HepG2 (cell line): ENCODE results near the gene TRANK1. TPM values are rescaled to one million over a fixed set of nuclear protein-coding genes. Genes with fewer than 3 reads are reported as not detected.

ENCODE experiments used
- ATAC-seq: fragments of 200-7000 bp; cut with Tn5 transposase; 3 replicates; pipeline ENCODE4 v1.9.1; 2020; ENCODE audit warnings: mild to moderate bottlenecking, moderate library complexity
- BruUV-seq: library from RNA; stranded (reverse); fragments of 400-500 nt; replicated peaks from 2 replicates; lab custom pipeline; 2021; lab: Mats Ljungman, UMichigan
- CTCF ChIA-PET: fragments of 300-600 bp; formaldehyde crosslinking; extraction: SDS; loops from one replicate; lab custom pipeline; 2021; ENCODE audit warnings: low total read pairs, inconsistent platforms, low intra/inter-chr PET ratio; lab: Yijun Ruan, JAX
- POLR2A ChIA-PET: fragments of 350-600 bp; sonication (Branson Sonifier 250); formaldehyde crosslinking; loops from one replicate; lab custom pipeline; 2020; ENCODE audit warnings: antibody characterized with exemption, inconsistent platforms; lab: Yijun Ruan, JAX
- DNase-seq: peaks from one replicate; pipeline ENCODE4 v3.0.0-alpha.2; 2015; ENCODE audit warnings: low spot score
- FAIRE-seq: peaks from 3 replicates; lab custom pipeline; 2011; peaks lifted over from hg19 to GRCh38; lab: Jason Lieb, UNC
- H2AFZ ChIP-seq: one replicate; pipeline ENCODE4 v1.6.1; 2011; ENCODE audit warnings: low read length, inconsistent platforms
- H3K27ac ChIP-seq: fragments of 300-600 bp; 3 replicates; pipeline ENCODE4 v1.8.0; 2011; ENCODE audit warnings: mixed run types, mild to moderate bottlenecking, mixed read lengths, low read length, inconsistent platforms; ENCODE audit not compliant: insufficient read depth; ENCODE audit errors: extremely low read length
- H3K27me3 ChIP-seq, 2 experiments: fragments of 200-600 bp in 1 of 2; 2 replicates in 1 of 2; 3 replicates in 1 of 2; pipeline versions ENCODE4 v1.6.0 to v1.8.0; 2011; ENCODE audit warnings: low read length in 2 of 2, mild to moderate bottlenecking in 2 of 2, moderate library complexity in 2 of 2, inconsistent platforms in 1 of 2; ENCODE audit not compliant: insufficient read depth in 2 of 2, control insufficient read depth in 1 of 2
- H3K36me3 ChIP-seq, 2 experiments: fragments of 200-600 bp in 1 of 2; replicated peaks in 1 of 2; 2 replicates in 1 of 2; 3 replicates in 1 of 2; pipeline versions ENCODE4 v1.5.1 to v1.8.0; 2011; ENCODE audit warnings: low read length in 2 of 2, inconsistent platforms in 1 of 2; ENCODE audit not compliant: insufficient read depth in 2 of 2, control insufficient read depth in 1 of 2
- H3K4me1 ChIP-seq: 2 replicates; pipeline ENCODE4 v1.5.1; 2012; ENCODE audit warnings: low read length, inconsistent platforms; ENCODE audit not compliant: insufficient read depth
- H3K4me2 ChIP-seq: 2 replicates; pipeline ENCODE4 v1.6.0; 2011; ENCODE audit warnings: low read depth, low read length, inconsistent platforms
- H3K4me3 ChIP-seq, 3 experiments: fragments of 200-600 bp in 1 of 3; sonication (generic), shearing (Covaris generic) in 1 of 3; replicated peaks in 1 of 3; 2 replicates each; pipeline ENCODE4 v1.5.1; 2011 to 2016; ENCODE audit warnings: low read length in 3 of 3, inconsistent platforms in 2 of 3, low read depth in 2 of 3, mild to moderate bottlenecking in 2 of 3, control low read depth in 1 of 3, mixed read lengths in 1 of 3; ENCODE audit not compliant: insufficient read depth in 1 of 3
- H3K79me2 ChIP-seq: one replicate; pipeline ENCODE4 v1.6.1; 2011; ENCODE audit warnings: low read length, inconsistent platforms; ENCODE audit not compliant: insufficient read depth
- H3K9ac ChIP-seq: 2 replicates; pipeline ENCODE4 v1.6.0; 2011; ENCODE audit warnings: mild to moderate bottlenecking, low read depth, low read length, inconsistent platforms; ENCODE audit not compliant: insufficient read depth
- H3K9me3 ChIP-seq: 2 replicates; pipeline ENCODE4 v1.5.1; 2012; ENCODE audit warnings: mild to moderate bottlenecking, low read length
- H4K20me1 ChIP-seq: 2 replicates; pipeline ENCODE4 v1.6.0; 2011; ENCODE audit warnings: inconsistent platforms, mild to moderate bottlenecking, low read length, moderate library complexity; ENCODE audit not compliant: insufficient read depth
- ISL2 ChIP-seq: sonication (generic); formaldehyde crosslinking; IDR thresholded peaks from 2 replicates; pipeline ENCODE4 v1.5.0; 2020; ENCODE audit warnings: missing genetic modification reagents
- KLF11 ChIP-seq: IDR thresholded peaks from 2 replicates; pipeline ENCODE4 v1.6.1; 2016; ENCODE audit warnings: missing compliant biosample characterization
- NFIC ChIP-seq: IDR thresholded peaks from 2 replicates; pipeline ENCODE4 v1.6.1; 2012; ENCODE audit warnings: mild to moderate bottlenecking, low read length, inconsistent platforms
- SMAD9 ChIP-seq: sonication (generic); formaldehyde crosslinking; IDR thresholded peaks from 2 replicates; pipeline ENCODE4 v1.5.1; 2020; ENCODE audit warnings: mild to moderate bottlenecking, missing genetic modification reagents
- SNAPC2 ChIP-seq: sonication (generic); formaldehyde crosslinking; IDR thresholded peaks from 2 replicates; pipeline ENCODE4 v1.8.1; 2022; ENCODE audit warnings: mild to moderate bottlenecking, missing genetic modification reagents
- WIZ ChIP-seq: sonication (generic); formaldehyde crosslinking; IDR thresholded peaks from 2 replicates; pipeline ENCODE4 v1.5.1; 2020; ENCODE audit warnings: mild to moderate bottlenecking, missing genetic modification reagents
- ZNF552 ChIP-seq: sonication (generic); formaldehyde crosslinking; IDR thresholded peaks from 2 replicates; pipeline ENCODE4 v1.9.0; 2022; ENCODE audit warnings: missing genetic modification reagents, mild to moderate bottlenecking, borderline replicate concordance
- WGBS: methylation state at CpG from one replicate; pipeline ENCODE4 v1.1.6; 2017; ENCODE audit warnings: low lambda C conversion rate; 5-methylcytosine and 5-hydroxymethylcytosine counted together
- in situ Hi-C: cut with HindIII; loops from 2 replicates; pipeline ENCODE4 v1.10.0; 2017; ENCODE audit warnings: low pct_unique_long_range_greater_than_20kb; ENCODE audit not compliant: extremely low pct_ligation_motif_present
- intact Hi-C: fragments of 100-400 bp; cut with micrococcal nuclease; formaldehyde crosslinking; loops from one replicate; pipeline ENCODE4 v1.10.0; 2022; ENCODE audit not compliant: unreplicated experiment
- polyA plus RNA-seq, 8 experiments: library from polyadenylated mRNA; depleted of rRNA in 3 of 8; stranded (reverse) in 7 of 8; unstranded in 1 of 8; fragments of >200 nt; fragmentation: Illumina TruSeq in 4 of 8; extraction: Trizol in 4 of 8; gene quantifications; 2 replicates each; pipeline versions ENCODE4 v1.2.1 to v1.2.3, GENCODE V29; 2011 to 2016; ENCODE audit warnings: low read depth in 4 of 8, missing spikeins in 1 of 8, mixed read lengths in 1 of 8; ENCODE audit not compliant: insufficient read depth in 1 of 8
- total RNA-seq, 5 experiments: library from RNA; depleted of rRNA; stranded (reverse); fragments of >200 nt; fragmentation: Illumina TruSeq; extraction: Trizol; gene quantifications; 2 replicates each; pipeline ENCODE4 v1.2.3, GENCODE V29; 2016; ENCODE audit warnings: low read depth in 1 of 5
- TF ChIP-seq, protein P1 (sequence below): sonication (generic); formaldehyde crosslinking; IDR thresholded peaks from 2 replicates; pipeline ENCODE4 v1.4.0; 2020; ENCODE audit warnings: missing genetic modification reagents
- TF ChIP-seq, protein P2 (sequence below): IDR thresholded peaks from 2 replicates; pipeline ENCODE4 v1.6.1; 2018; ENCODE audit warnings: missing genetic modification reagents
- TF ChIP-seq, protein P3 (sequence below): sonication (generic); formaldehyde crosslinking; IDR thresholded peaks from 2 replicates; pipeline ENCODE4 v1.8.0; 2022; ENCODE audit warnings: mild to moderate bottlenecking, missing genetic modification reagents, borderline replicate concordance
- TF ChIP-seq, protein P4 (sequence below): IDR thresholded peaks from 2 replicates; pipeline ENCODE4 v1.6.1; 2016; ENCODE audit warnings: low read depth, borderline replicate concordance
- TF ChIP-seq, protein P5 (sequence below): sonication (generic); formaldehyde crosslinking; IDR thresholded peaks from 2 replicates; pipeline ENCODE4 v1.4.0; 2020; ENCODE audit warnings: mild to moderate bottlenecking, missing genetic modification reagents, borderline replicate concordance

TRANK1 gene
- total and polyA plus RNA-seq, 2 of the 13 experiments (the other 11 are each of a cell fraction or from before 2014, with no cell fraction given): 0.13 to 0.32 TPM

DNA sequence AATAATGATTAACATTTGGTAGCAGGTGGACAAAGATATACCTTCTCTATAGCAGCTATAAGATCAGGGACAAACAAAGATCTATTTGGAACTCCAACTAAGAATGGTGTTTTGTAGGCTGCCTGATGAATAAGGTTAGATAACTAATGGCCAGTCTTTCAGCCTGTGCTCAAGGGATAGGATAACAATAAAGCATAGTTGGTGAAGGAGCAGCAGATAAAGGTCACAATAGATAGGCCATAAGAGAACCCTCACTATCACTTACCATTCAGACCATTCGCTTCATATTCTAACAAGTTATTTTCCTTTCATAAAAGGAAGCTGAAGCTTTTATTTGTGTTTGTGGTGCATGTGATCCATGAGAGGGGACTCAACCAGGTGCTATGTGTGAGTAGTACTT, 28.3 kb upstream of the TRANK1 start:
- Histone ChIP-seq H3K4me1 (peaks cover 37% of the 10 kb centered on the region), H3K9ac (no peak overlapping the region), H2AFZ (no peak overlapping the region), H4K20me1 (no peaks in the 10 kb centered on the region), H3K27me3 (no peaks in the 10 kb centered on the region), H3K9me3 (no peaks in the 10 kb centered on the region), H3K4me3 (no peak overlapping the region), H3K27ac (no peak overlapping the region), H3K4me2 (no peak overlapping the region), H3K36me3 (0 out of 5 replicates have a peak, but pooled peaks cover 0 to 2% of the 10 kb centered on the region in 2 experiments), H3K79me2 (no peaks in the 10 kb centered on the region)
- in situ Hi-C loops (loop anchor here (25.0 kb wide), 1 partner anchor 236 kb away; no protein-coding TSS in a partner anchor), intact Hi-C loops (no loop called here)
- 93% methylated on average over 1 of the region's 1 CpG for WGBS
- ChIA-PET POLR2A (interaction anchor here (1.0 kb wide), 1 partner anchor 20 kb away, joined by 3 read pairs; the partner anchor contains the start of genes EPM2AIP1 and MLH1), CTCF (no interaction called here)
- no peak for FAIRE-seq
- BruUV-seq: no TSS peak
- no peak for DNase-seq
- no peak for ATAC-seq
- TF ChIP-seq NFIC (no peak), ZNF552 (no peak), SMAD9 (CRISPR knock-in tag) (no peak), KLF11 (CRISPR knock-in tag) (no peak), SNAPC2 (CRISPR knock-in tag) (no peak), ISL2 (CRISPR knock-in tag) (no peak), WIZ (CRISPR knock-in tag) (no peak)
- TF ChIP-seq, protein P1, sequence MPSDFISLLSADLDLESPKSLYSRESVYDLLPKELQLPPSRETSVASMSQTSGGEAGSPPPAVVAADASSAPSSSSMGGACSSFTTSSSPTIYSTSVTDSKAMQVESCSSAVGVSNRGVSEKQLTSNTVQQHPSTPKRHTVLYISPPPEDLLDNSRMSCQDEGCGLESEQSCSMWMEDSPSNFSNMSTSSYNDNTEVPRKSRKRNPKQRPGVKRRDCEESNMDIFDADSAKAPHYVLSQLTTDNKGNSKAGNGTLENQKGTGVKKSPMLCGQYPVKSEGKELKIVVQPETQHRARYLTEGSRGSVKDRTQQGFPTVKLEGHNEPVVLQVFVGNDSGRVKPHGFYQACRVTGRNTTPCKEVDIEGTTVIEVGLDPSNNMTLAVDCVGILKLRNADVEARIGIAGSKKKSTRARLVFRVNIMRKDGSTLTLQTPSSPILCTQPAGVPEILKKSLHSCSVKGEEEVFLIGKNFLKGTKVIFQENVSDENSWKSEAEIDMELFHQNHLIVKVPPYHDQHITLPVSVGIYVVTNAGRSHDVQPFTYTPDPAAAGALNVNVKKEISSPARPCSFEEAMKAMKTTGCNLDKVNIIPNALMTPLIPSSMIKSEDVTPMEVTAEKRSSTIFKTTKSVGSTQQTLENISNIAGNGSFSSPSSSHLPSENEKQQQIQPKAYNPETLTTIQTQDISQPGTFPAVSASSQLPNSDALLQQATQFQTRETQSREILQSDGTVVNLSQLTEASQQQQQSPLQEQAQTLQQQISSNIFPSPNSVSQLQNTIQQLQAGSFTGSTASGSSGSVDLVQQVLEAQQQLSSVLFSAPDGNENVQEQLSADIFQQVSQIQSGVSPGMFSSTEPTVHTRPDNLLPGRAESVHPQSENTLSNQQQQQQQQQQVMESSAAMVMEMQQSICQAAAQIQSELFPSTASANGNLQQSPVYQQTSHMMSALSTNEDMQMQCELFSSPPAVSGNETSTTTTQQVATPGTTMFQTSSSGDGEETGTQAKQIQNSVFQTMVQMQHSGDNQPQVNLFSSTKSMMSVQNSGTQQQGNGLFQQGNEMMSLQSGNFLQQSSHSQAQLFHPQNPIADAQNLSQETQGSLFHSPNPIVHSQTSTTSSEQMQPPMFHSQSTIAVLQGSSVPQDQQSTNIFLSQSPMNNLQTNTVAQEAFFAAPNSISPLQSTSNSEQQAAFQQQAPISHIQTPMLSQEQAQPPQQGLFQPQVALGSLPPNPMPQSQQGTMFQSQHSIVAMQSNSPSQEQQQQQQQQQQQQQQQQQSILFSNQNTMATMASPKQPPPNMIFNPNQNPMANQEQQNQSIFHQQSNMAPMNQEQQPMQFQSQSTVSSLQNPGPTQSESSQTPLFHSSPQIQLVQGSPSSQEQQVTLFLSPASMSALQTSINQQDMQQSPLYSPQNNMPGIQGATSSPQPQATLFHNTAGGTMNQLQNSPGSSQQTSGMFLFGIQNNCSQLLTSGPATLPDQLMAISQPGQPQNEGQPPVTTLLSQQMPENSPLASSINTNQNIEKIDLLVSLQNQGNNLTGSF (CRISPR knock-in tag): no peak
- TF ChIP-seq, protein P2, sequence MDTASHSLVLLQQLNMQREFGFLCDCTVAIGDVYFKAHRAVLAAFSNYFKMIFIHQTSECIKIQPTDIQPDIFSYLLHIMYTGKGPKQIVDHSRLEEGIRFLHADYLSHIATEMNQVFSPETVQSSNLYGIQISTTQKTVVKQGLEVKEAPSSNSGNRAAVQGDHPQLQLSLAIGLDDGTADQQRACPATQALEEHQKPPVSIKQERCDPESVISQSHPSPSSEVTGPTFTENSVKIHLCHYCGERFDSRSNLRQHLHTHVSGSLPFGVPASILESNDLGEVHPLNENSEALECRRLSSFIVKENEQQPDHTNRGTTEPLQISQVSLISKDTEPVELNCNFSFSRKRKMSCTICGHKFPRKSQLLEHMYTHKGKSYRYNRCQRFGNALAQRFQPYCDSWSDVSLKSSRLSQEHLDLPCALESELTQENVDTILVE (CRISPR knock-in tag): no peak
- TF ChIP-seq, protein P3, sequence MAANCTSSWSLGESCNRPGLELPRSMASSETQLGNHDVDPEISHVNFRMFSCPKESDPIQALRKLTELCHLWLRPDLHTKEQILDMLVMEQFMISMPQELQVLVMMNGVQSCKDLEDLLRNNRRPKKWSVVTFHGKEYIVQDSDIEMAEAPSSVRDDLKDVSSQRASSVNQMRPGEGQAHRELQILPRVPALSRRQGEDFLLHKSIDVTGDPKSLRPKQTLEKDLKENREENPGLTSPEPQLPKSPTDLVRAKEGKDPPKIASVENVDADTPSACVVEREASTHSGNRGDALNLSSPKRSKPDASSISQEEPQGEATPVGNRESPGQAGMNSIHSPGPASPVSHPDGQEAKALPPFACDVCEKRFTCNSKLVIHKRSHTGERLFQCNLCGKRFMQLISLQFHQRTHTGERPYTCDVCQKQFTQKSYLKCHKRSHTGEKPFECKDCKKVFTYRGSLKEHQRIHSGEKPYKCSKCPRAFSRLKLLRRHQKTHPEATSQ: no peak
- TF ChIP-seq, protein P4, sequence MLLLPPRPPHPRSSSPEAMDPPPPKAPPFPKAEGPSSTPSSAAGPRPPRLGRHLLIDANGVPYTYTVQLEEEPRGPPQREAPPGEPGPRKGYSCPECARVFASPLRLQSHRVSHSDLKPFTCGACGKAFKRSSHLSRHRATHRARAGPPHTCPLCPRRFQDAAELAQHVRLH (CRISPR knock-in tag): no peak
- TF ChIP-seq, protein P5, sequence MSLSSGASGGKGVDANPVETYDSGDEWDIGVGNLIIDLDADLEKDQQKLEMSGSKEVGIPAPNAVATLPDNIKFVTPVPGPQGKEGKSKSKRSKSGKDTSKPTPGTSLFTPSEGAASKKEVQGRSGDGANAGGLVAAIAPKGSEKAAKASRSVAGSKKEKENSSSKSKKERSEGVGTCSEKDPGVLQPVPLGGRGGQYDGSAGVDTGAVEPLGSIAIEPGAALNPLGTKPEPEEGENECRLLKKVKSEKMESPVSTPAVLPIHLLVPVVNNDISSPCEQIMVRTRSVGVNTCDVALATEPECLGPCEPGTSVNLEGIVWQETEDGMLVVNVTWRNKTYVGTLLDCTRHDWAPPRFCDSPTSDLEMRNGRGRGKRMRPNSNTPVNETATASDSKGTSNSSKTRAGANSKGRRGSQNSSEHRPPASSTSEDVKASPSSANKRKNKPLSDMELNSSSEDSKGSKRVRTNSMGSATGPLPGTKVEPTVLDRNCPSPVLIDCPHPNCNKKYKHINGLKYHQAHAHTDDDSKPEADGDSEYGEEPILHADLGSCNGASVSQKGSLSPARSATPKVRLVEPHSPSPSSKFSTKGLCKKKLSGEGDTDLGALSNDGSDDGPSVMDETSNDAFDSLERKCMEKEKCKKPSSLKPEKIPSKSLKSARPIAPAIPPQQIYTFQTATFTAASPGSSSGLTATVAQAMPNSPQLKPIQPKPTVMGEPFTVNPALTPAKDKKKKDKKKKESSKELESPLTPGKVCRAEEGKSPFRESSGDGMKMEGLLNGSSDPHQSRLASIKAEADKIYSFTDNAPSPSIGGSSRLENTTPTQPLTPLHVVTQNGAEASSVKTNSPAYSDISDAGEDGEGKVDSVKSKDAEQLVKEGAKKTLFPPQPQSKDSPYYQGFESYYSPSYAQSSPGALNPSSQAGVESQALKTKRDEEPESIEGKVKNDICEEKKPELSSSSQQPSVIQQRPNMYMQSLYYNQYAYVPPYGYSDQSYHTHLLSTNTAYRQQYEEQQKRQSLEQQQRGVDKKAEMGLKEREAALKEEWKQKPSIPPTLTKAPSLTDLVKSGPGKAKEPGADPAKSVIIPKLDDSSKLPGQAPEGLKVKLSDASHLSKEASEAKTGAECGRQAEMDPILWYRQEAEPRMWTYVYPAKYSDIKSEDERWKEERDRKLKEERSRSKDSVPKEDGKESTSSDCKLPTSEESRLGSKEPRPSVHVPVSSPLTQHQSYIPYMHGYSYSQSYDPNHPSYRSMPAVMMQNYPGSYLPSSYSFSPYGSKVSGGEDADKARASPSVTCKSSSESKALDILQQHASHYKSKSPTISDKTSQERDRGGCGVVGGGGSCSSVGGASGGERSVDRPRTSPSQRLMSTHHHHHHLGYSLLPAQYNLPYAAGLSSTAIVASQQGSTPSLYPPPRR (CRISPR knock-in tag): no peak
